GM12878 (cell line): ENCODE data around the gene ADGRG7. TPM values are rescaled to one million over a fixed set of nuclear protein-coding genes. Genes with fewer than 3 reads are reported as not detected.

Experiments
- ATAC-seq: fragments of 200-7000 bp; cut with Tn5 transposase; 3 replicates; pipeline ENCODE4 v1.9.1; 2020; ENCODE audit warnings: mild to moderate bottlenecking, moderate library complexity
- BruUV-seq: library from RNA; stranded (reverse); fragments of 400-500 nt; replicated peaks from 2 replicates; lab custom pipeline; 2021; lab: Mats Ljungman, UMichigan
- CTCF ChIA-PET: fragments of 300-600 bp; sonication (Branson Sonifier 250); formaldehyde crosslinking; extraction: SDS; loops from one replicate; lab custom pipeline; 2021; ENCODE audit warnings: inconsistent platforms; lab: Yijun Ruan, JAX
- POLR2A ChIA-PET: fragments of 350-600 bp; formaldehyde crosslinking; extraction: SDS; loops from one replicate; lab custom pipeline; 2021; ENCODE audit warnings: inconsistent platforms; lab: Charles Lee
- RAD21 ChIA-PET: fragments of 300-600 bp; sonication (Branson Sonifier 250); formaldehyde crosslinking; loops from one replicate; lab custom pipeline; 2023; ENCODE audit warnings: antibody characterized with exemption; ENCODE audit not compliant: unreplicated experiment; lab: Charles Lee
- SMC1A ChIA-PET: fragments of 300-600 bp; sonication (Branson Sonifier 250); formaldehyde crosslinking; loops from one replicate; lab custom pipeline; 2023; ENCODE audit not compliant: unreplicated experiment, uncharacterized antibody; lab: Charles Lee
- DNase-seq: peaks from one replicate; pipeline ENCODE4 v3.0.0-alpha.2; 2011; ENCODE audit warnings: low read depth, low spot score
- FAIRE-seq: peaks from 3 replicates; lab custom pipeline; 2011; peaks lifted over from hg19 to GRCh38; lab: Jason Lieb, UNC
- H2AFZ ChIP-seq: 2 replicates; pipeline ENCODE4 v1.6.0; 2011; ENCODE audit warnings: low read depth, low read length, control low read depth; ENCODE audit not compliant: control insufficient read depth
- H3K27ac ChIP-seq: 2 replicates; pipeline ENCODE4 v1.5.1; 2011; ENCODE audit warnings: control low read depth; ENCODE audit not compliant: control insufficient read depth, insufficient read depth
- H3K27me3 ChIP-seq, 2 experiments: replicated peaks in 1 of 2; 2 replicates each; pipeline versions ENCODE4 v1.6.0 to v1.6.1; 2011; ENCODE audit warnings: low read length in 1 of 2; ENCODE audit not compliant: control insufficient read depth in 2 of 2, insufficient read depth in 2 of 2
- H3K36me3 ChIP-seq, 2 experiments: 2 replicates each; pipeline ENCODE4 v1.5.1; 2011; ENCODE audit warnings: low read length in 1 of 2; ENCODE audit not compliant: control insufficient read depth in 2 of 2, insufficient read depth in 2 of 2
- H3K4me1 ChIP-seq: 2 replicates; pipeline ENCODE4 v1.6.1; 2011; ENCODE audit warnings: mild to moderate bottlenecking, low read length, moderate library complexity, mixed read lengths; ENCODE audit not compliant: control insufficient read depth, insufficient read depth
- H3K4me2 ChIP-seq: 2 replicates; pipeline ENCODE4 v1.6.0; 2011; ENCODE audit warnings: control low read depth; ENCODE audit not compliant: control insufficient read depth, insufficient read depth
- H3K4me3 ChIP-seq: fragments of 200-600 bp; sonication (generic); 2 replicates; pipeline ENCODE4 v1.5.1; 2016
- H3K79me2 ChIP-seq: 2 replicates; pipeline ENCODE4 v1.6.0; 2011; ENCODE audit warnings: low read length; ENCODE audit not compliant: control insufficient read depth, insufficient read depth
- H3K9ac ChIP-seq: 2 replicates; pipeline ENCODE4 v1.8.0; 2011; ENCODE audit warnings: low read length, control low read depth, mixed read lengths; ENCODE audit not compliant: control insufficient read depth, insufficient read depth
- H3K9me3 ChIP-seq: replicated peaks from 3 replicates; pipeline ENCODE4 v1.5.1; 2011; ENCODE audit warnings: mild to moderate bottlenecking, low read length; ENCODE audit not compliant: control insufficient read depth, insufficient read depth
- H4K20me1 ChIP-seq: 2 replicates; pipeline ENCODE4 v1.6.0; 2011; ENCODE audit not compliant: control insufficient read depth, insufficient read depth
- BHLHE40 ChIP-seq, 2 experiments: fragments of 450-650 bp in 1 of 2; IDR thresholded peaks; 2 replicates each; pipeline ENCODE4 v1.6.1; 2011 to 2017; ENCODE audit warnings: low read depth in 2 of 2, borderline replicate concordance in 1 of 2, improper control_type of control experiment in 1 of 2, low read length in 1 of 2, mild to moderate bottlenecking in 1 of 2
- CTCF ChIP-seq, 3 experiments: IDR thresholded peaks in 2 of 3; conservative IDR thresholded peaks in 1 of 3; 2 replicates each; pipeline ENCODE4 v1.5.1; 2011; ENCODE audit warnings: low read depth in 3 of 3, low read length in 3 of 3, mild to moderate bottlenecking in 3 of 3, control low read depth in 2 of 3, moderate library complexity in 2 of 3, inconsistent platforms in 1 of 3, mixed read lengths in 1 of 3; ENCODE audit not compliant: control insufficient read depth in 2 of 3, insufficient read depth in 1 of 3; ENCODE audit errors: extremely low read depth in 1 of 3
- E4F1 ChIP-seq: fragments of 450-650 bp; IDR thresholded peaks from 2 replicates; pipeline ENCODE4 v1.6.1; 2018; ENCODE audit warnings: borderline replicate concordance, mild to moderate bottlenecking; ENCODE audit not compliant: partially characterized antibody
- EP300 ChIP-seq, 2 experiments: fragments of 150-350 bp in 1 of 2; IDR thresholded peaks; 2 replicates each; pipeline ENCODE4 v1.6.1; 2011 to 2012; ENCODE audit warnings: low read depth in 2 of 2, low read length in 2 of 2, borderline replicate concordance in 1 of 2, improper control_type of control experiment in 1 of 2, inconsistent platforms in 1 of 2; ENCODE audit not compliant: control insufficient read depth in 1 of 2
- POLR2A ChIP-seq: IDR thresholded peaks from 2 replicates; pipeline ENCODE4 v1.6.1; 2011; ENCODE audit warnings: low read depth, mild to moderate bottlenecking, low read length
- RUNX3 ChIP-seq: IDR thresholded peaks from 2 replicates; pipeline ENCODE4 v1.6.1; 2012; ENCODE audit warnings: low read length, inconsistent platforms
- USF1 ChIP-seq: IDR thresholded peaks from 2 replicates; pipeline ENCODE4 v1.6.1; 2011; ENCODE audit warnings: borderline replicate concordance, low read depth, mild to moderate bottlenecking, moderate library complexity, mixed read lengths, low read length; ENCODE audit not compliant: insufficient read depth; ENCODE audit errors: extremely low read length
- ZBTB11 ChIP-seq: fragments of 450-650 bp; formaldehyde crosslinking; IDR thresholded peaks from 2 replicates; pipeline ENCODE4 v1.5.0; 2022; ENCODE audit warnings: mild to moderate bottlenecking, missing genetic modification characterization
- ZNF217 ChIP-seq: fragments of 450-650 bp; IDR thresholded peaks from 2 replicates; pipeline ENCODE4 v1.6.1; 2017; ENCODE audit warnings: antibody characterized with exemption, mild to moderate bottlenecking
- WGBS: methylation state at CpG from one replicate; pipeline ENCODE4 v1.1.6; 2016; ENCODE audit warnings: low lambda C conversion rate; ENCODE audit not compliant: insufficient replicate concordance, insufficient coverage; ENCODE audit errors: missing lambda C conversion rate; 5-methylcytosine and 5-hydroxymethylcytosine counted together
- in situ Hi-C: fragments of 300-500 bp; cut with MboI; formaldehyde crosslinking; loops from 9 replicates; pipeline ENCODE4 v1.14.3; 2018; ENCODE audit warnings: mixed read lengths
- intact Hi-C: fragments of 100-400 bp; cut with micrococcal nuclease; formaldehyde crosslinking; loops from one replicate; pipeline ENCODE4 v1.14.2; 2022; ENCODE audit not compliant: unreplicated experiment
- polyA plus RNA-seq, 11 experiments: library from polyadenylated mRNA; depleted of rRNA in 4 of 11; unstranded in 6 of 11; stranded (reverse) in 5 of 11; fragments of >200 nt; fragmentation: Nextera tagmentation in 4 of 11; fragmentation: Illumina TruSeq in 1 of 11; extraction: Ambion mirVana in 4 of 11; extraction: Trizol in 1 of 11; gene quantifications; 1 replicate in 1 of 11; 2 replicates in 10 of 11; pipeline versions ENCODE4 v1.2.1 to v1.2.3, GENCODE V29; 2011 to 2016; ENCODE audit warnings: inconsistent platforms in 2 of 11, missing spikeins in 2 of 11, low read depth in 1 of 11
- total RNA-seq, 4 experiments: library from RNA; depleted of rRNA in 3 of 4; stranded (reverse); fragments of >200 nt in 3 of 4; fragmentation: Illumina TruSeq in 1 of 4; extraction: Trizol in 1 of 4; gene quantifications; 2 replicates each; pipeline versions ENCODE4 v1.2.1 to v1.2.3, GENCODE V29; 2013 to 2021

The ADGRG7 gene
- total and polyA plus RNA-seq, 10 of the 15 experiments (the other 5 are each of a cell fraction or from before 2014, with no cell fraction given): 0.02 to 0.21 (median 0.14) TPM; not detected in 7

- H3K4me1 ChIP-seq: no peaks in the 10 kb centered on the region
- peaks cover 5 to 41% of the 10 kb centered on the region in 2 experiments for H3K36me3 ChIP-seq
- ATAC-seq (no peak), DNase-seq (no peak), FAIRE-seq (no peak)
- H3K79me2 ChIP-seq: no peaks in the 10 kb centered on the region
- H4K20me1 ChIP-seq: no peaks in the 10 kb centered on the region
- in situ Hi-C loops: no loop called here
- 78% methylated on average over 3 of the region's 3 CpGs for WGBS
- RAD21 ChIA-PET: interaction anchor here (0.9 kb wide), 1 partner anchor 281 kb away, joined by 4 read pairs; no protein-coding TSS in a partner anchor
- H3K9ac ChIP-seq: no peak overlapping the region
- no peak overlapping the region for H2AFZ ChIP-seq
- CTCF ChIA-PET: interaction anchor here (1.0 to 1.4 kb wide), 5 partner anchors 9 to 912 kb away, joined by 3 to 4 read pairs (median 3); no protein-coding TSS in a partner anchor
- H3K9me3 ChIP-seq: no peaks in the 10 kb centered on the region
- no peak overlapping the region for H3K27ac ChIP-seq
- POLR2A ChIA-PET: interaction anchor here (0.6 kb wide), 1 partner anchor 91 kb away, joined by 3 read pairs; no protein-coding TSS in a partner anchor
- H3K27me3 ChIP-seq: no peaks in the 10 kb centered on the region
- no TSS peak for BruUV-seq
- H3K4me3 ChIP-seq: no peak overlapping the region
- intact Hi-C loops: no loop called here
- SMC1A ChIA-PET: interaction anchor here (0.9 to 2.1 kb wide), 8 partner anchors 8 to 140 kb away, joined by 3 to 5 read pairs (median 4); no protein-coding TSS in a partner anchor
- H3K4me2 ChIP-seq: no peak overlapping the region
- TF ChIP-seq EP300 (IDR thresholded peaks at IDR 0.05; ENCODE audit: borderline replicate concordance in 1 of 2, control insufficient read depth in 1 of 2, low read depth in 2 of 2, low read length in 2 of 2) (no peak), RUNX3 (no peak), E4F1 (no peak), USF1 (no peak), POLR2A (no peak), CTCF (IDR thresholded peaks at IDR 0.05 in 2 of 3, conservative IDR thresholded peaks at IDR 0.05 in 1 of 3; ENCODE audit: control insufficient read depth in 2 of 3, extremely low read depth in 1 of 3, insufficient read depth in 1 of 3, low read depth in 3 of 3, low read length in 3 of 3) (no peak), ZNF217 (no peak), ZBTB11 (CRISPR knock-in tag) (no peak), BHLHE40 (IDR thresholded peaks at IDR 0.05; ENCODE audit: borderline replicate concordance in 1 of 2, low read depth in 2 of 2, low read length in 1 of 2) (no peak)
These were observed 134.1 kb downstream of the ADGRG7 start for GRCh38 chr3:100743535-100743934.
